VCaP (cell line): ENCODE data around the gene EXOSC6.
A peak's percentile ranks its signal among the peaks of the same experiment; 100 is the strongest.
"Not testable (repeated sequence)": the region's sequence is repeated elsewhere in the genome, so short reads cannot be mapped to it uniquely, and the experiment has no call there.

Experiments
- H3K27ac ChIP-seq: fragments of 450-650 bp; 2 replicates; pipeline ENCODE4 v1.5.1; 2017
- CTCF ChIP-seq: fragments of 450-650 bp; conservative IDR thresholded peaks from 2 replicates; pipeline ENCODE4 v1.5.1; 2017; ENCODE audit warnings: mild to moderate bottlenecking, moderate library complexity

EXOSC6 gene

DNA sequence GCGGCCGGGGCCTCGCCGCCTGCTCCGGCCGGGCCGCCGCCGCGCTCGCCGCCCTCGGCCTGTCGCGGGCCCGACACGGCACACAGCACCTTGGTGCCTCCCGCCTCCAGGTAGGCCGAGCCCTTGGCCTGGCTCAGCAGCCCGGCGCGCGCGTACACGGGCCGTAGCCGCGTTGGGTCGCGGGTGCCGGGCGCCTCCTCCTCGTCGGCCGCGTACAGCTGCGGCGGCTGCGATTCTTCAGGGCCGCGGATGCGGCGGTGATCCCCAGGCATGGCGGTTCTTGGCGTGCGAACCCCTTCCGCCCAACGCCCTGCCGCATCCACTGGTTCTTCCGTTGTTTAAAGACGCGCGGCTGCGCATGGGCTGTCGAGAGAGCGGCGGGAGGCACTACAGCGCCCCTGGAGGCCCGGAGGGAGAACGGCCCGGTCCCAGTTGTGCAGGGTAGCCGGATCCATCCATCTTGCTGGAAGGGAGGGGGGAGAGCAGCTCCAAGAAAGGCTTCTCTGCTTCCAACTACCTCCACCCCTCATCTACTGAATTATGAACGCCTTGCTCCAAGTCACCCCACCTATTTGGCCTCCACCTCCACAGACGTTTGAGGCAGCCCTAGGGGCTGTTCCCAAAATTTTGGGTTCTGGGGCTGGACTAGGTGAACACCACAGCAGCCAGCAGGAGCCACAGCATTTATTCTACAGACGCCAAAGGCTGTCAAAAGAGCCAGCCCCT is at the start of gene EXOSC6:
Gene EXOSC6, minus strand, starts transcription at position 312 of the 726 bp plus-strand sequence. Its CDS starts 40 bp downstream, at position 272.
- peak; percentile 90 for TF ChIP-seq CTCF
- peak within 1 kb of the TSS; percentile 85 for H3K27ac ChIP-seq

DNA sequence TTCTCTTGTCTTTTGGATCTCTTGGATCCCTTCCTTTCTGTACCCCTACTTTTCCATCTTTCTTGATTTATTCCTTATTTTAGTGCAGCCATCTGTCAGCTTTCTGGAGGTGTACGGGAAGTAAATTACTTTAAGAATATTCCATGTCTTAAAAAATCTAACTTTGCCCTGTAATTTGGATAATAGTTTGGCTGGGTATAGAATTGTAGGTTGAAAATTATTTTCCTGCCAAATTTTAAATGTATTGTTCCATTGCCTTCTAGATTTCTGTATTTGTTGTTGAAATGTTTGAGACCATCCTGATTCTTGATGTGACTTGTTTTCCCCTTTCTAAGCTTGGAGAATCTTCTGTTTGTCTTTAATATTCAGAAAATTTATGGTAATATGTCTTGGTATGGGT is 49.4 kb upstream of the EXOSC6 start:
- no peak overlapping the region for H3K27ac ChIP-seq
- no peak for TF ChIP-seq CTCF

- no peak for TF ChIP-seq CTCF
- H3K27ac ChIP-seq, result peak within 1 kb of the TSS; percentile 80
These were observed 47.5 kb upstream of the EXOSC6 start, which contains the start of gene DDX19B for GRCh38 chr16:70298988-70299938. DDX19B (plus strand) TSS chr16:70299186; CDS start chr16:70299298, 112 bp downstream.

GRCh38 chr16:70295634-70296033 is 43.9 kb upstream of the EXOSC6 start:
- no peak overlapping the region for H3K27ac ChIP-seq
- TF ChIP-seq CTCF, result no peak

GRCh38 chr16:70294385-70295025 is 42.8 kb upstream of the EXOSC6 start:
- no peak overlapping the region for H3K27ac ChIP-seq
- TF ChIP-seq CTCF, result no peak

DNA sequence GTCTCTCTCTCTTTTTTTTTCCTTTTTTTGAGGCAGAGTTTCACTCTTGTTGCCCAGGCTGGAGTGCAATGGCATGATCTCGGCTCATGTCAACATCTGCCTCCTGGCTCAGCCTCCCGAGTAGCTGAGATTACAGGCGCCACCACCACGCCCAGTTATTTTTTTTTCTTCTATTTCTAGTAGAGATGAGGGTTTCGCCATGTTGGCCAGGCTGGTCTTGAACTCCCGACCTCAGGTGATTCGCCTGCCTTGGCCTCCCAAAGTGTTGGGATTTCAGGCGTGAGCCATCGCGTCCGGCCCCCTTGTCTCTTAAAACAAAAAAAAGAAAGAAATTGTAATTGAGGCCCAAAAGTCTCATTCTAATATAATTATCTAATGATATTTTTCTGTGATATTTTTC is 40.4 kb upstream of the EXOSC6 start:
- not testable (repeated sequence) for H3K27ac ChIP-seq

GRCh38 chr16:70290949-70291519 is 39.3 kb upstream of the EXOSC6 start:
- TF ChIP-seq CTCF, result no peak
- H3K27ac ChIP-seq, result no peak overlapping the region
